Measurements from ENCODE around the gene LEF1.

The LEF1 gene

DNA sequence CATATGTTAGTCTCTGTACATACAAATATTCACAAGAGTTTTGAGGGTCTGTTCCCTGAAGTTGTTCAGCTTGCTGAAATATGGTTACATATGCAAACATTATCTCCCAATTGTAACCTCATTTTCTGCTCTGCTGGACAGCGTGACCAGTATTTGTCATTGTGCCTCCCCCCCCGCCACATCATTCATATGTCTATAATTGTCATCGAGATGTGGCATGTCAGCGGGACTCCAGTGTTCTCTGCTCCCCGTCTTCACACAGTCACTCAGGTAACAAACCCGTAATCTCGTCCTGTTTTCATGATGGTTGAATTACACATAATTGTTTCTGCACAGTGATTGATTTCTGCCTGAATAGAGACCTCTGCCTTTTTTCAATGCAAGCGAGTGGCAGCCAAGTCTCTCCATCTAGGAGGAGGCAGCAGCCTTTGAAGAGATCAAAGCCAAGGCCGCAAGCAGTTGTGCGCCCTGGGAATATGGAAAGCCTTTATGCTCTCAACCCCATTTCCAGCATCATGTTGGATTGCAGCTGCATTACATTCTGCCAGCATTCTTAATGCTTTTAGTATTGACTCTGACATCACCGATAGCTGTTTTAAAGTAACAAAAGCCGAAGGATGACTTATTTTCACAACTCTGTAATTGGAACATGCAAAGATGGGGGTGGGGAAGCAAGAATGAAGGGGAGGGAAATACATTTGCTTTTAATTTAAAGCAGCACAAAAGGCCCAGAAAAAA lies 27.4 kb downstream of the LEF1 start:
- H3K27me3 ChIP-seq (ENCODE audit: insufficient read depth, poor library complexity, severe bottlenecking), result peaks cover 24% of the 10 kb centered on the region
- H3K4me1 ChIP-seq (ENCODE audit: insufficient read depth, poor library complexity, severe bottlenecking), result no peaks in the 10 kb centered on the region
- H3K36me3 ChIP-seq (ENCODE audit: low read depth), result no peaks in the 10 kb centered on the region
- no peaks in the 10 kb centered on the region for H3K9me3 ChIP-seq (ENCODE audit: severe bottlenecking)
- ATAC-seq (ENCODE audit: low read depth), result no peak
- TF ChIP-seq, protein P1, sequence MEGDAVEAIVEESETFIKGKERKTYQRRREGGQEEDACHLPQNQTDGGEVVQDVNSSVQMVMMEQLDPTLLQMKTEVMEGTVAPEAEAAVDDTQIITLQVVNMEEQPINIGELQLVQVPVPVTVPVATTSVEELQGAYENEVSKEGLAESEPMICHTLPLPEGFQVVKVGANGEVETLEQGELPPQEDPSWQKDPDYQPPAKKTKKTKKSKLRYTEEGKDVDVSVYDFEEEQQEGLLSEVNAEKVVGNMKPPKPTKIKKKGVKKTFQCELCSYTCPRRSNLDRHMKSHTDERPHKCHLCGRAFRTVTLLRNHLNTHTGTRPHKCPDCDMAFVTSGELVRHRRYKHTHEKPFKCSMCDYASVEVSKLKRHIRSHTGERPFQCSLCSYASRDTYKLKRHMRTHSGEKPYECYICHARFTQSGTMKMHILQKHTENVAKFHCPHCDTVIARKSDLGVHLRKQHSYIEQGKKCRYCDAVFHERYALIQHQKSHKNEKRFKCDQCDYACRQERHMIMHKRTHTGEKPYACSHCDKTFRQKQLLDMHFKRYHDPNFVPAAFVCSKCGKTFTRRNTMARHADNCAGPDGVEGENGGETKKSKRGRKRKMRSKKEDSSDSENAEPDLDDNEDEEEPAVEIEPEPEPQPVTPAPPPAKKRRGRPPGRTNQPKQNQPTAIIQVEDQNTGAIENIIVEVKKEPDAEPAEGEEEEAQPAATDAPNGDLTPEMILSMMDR (IDR thresholded peaks at IDR 0.05; ENCODE audit: poor library complexity, severe bottlenecking), result no peak
- no peak overlapping the region for H3K4me3 ChIP-seq (ENCODE audit: severe bottlenecking)
- DNase-seq (ENCODE audit: low spot score), result no peak
- no peak overlapping the region for H3K27ac ChIP-seq (ENCODE audit: poor library complexity, severe bottlenecking)

- H3K4me3 ChIP-seq (ENCODE audit: severe bottlenecking), result no peak overlapping the region
- no peaks in the 10 kb centered on the region for H3K36me3 ChIP-seq (ENCODE audit: low read depth)
- no peak overlapping the region for H3K27ac ChIP-seq (ENCODE audit: poor library complexity, severe bottlenecking)
- ATAC-seq (ENCODE audit: low read depth), result no peak
- H3K4me1 ChIP-seq (ENCODE audit: insufficient read depth, poor library complexity, severe bottlenecking), result no peaks in the 10 kb centered on the region
- H3K9me3 ChIP-seq (ENCODE audit: severe bottlenecking), result no peaks in the 10 kb centered on the region
- peaks cover 27% of the 10 kb centered on the region for H3K27me3 ChIP-seq (ENCODE audit: insufficient read depth, poor library complexity, severe bottlenecking)
- TF ChIP-seq, protein P1 (IDR thresholded peaks at IDR 0.05; ENCODE audit: poor library complexity, severe bottlenecking), result no peak
- no peak for DNase-seq (ENCODE audit: low spot score)
Observed at GRCh38 chr4:108140328-108140727, 28.4 kb downstream of the LEF1 start.

GRCh38 chr4:108139089-108139488 lies 29.6 kb downstream of the LEF1 start:
- no peak for ATAC-seq (ENCODE audit: low read depth)
- no peaks in the 10 kb centered on the region for H3K9me3 ChIP-seq (ENCODE audit: severe bottlenecking)
- no peak for DNase-seq (ENCODE audit: low spot score)
- peaks cover 25% of the 10 kb centered on the region for H3K27me3 ChIP-seq (ENCODE audit: insufficient read depth, poor library complexity, severe bottlenecking)
- no peaks in the 10 kb centered on the region for H3K4me1 ChIP-seq (ENCODE audit: insufficient read depth, poor library complexity, severe bottlenecking)
- no peak overlapping the region for H3K27ac ChIP-seq (ENCODE audit: poor library complexity, severe bottlenecking)
- H3K36me3 ChIP-seq (ENCODE audit: low read depth), result no peaks in the 10 kb centered on the region
- no peak overlapping the region for H3K4me3 ChIP-seq (ENCODE audit: severe bottlenecking)
- TF ChIP-seq, protein P1 (IDR thresholded peaks at IDR 0.05; ENCODE audit: poor library complexity, severe bottlenecking), result no peak

DNA sequence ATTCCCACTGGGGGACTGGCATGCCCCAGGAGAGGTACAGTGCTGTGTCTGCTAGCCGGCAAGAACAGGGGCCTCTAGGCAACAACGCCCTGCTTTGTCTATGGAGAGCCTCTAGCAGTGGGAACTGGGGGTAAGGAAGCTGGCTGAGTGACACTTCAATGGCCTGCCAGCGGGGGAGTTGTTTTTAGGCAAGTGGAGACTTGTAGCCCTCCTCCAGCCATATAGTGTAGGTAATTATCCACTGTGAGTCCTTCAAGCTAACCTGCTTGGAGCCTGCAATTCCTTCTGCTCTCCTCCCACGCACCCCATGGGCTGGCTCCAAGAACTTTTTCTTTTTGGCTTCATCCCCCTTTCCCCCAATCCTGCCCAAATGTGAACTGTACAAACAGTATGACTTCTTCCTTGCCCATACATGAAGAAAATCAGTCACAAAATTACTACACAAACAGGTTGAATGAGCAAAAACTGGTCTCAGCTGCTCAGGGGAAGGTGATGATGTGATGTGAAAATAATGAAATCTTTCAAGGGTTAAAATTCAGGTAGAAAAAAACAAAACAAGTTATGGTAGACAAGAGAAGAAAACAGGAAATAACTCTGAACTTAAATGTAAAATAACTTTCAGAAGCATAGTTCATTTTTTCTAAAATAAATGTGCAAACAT lies 33.1 kb downstream of the LEF1 start:
- Histone ChIP-seq H3K27me3 (ENCODE audit: insufficient read depth, poor library complexity, severe bottlenecking) (peaks cover 9% of the 10 kb centered on the region), H3K4me1 (ENCODE audit: insufficient read depth, poor library complexity, severe bottlenecking) (no peaks in the 10 kb centered on the region), H3K27ac (ENCODE audit: poor library complexity, severe bottlenecking) (no peak overlapping the region), H3K36me3 (ENCODE audit: low read depth) (no peaks in the 10 kb centered on the region), H3K4me3 (ENCODE audit: severe bottlenecking) (no peak overlapping the region), H3K9me3 (ENCODE audit: severe bottlenecking) (no peaks in the 10 kb centered on the region)
- DNase-seq (ENCODE audit: low spot score) (no peak), ATAC-seq (ENCODE audit: low read depth) (peak; percentile 50)
- TF ChIP-seq, protein P1 (IDR thresholded peaks at IDR 0.05; ENCODE audit: poor library complexity, severe bottlenecking), result no peak

- H3K27me3 ChIP-seq (ENCODE audit: insufficient read depth, poor library complexity, severe bottlenecking), result peaks cover 3% of the 10 kb centered on the region
- no peaks in the 10 kb centered on the region for H3K4me1 ChIP-seq (ENCODE audit: insufficient read depth, poor library complexity, severe bottlenecking)
- no peak overlapping the region for H3K4me3 ChIP-seq (ENCODE audit: severe bottlenecking)
- TF ChIP-seq, protein P1 (IDR thresholded peaks at IDR 0.05; ENCODE audit: poor library complexity, severe bottlenecking), result peak; percentile 13
- no peaks in the 10 kb centered on the region for H3K36me3 ChIP-seq (ENCODE audit: low read depth)
- DNase-seq (ENCODE audit: low spot score) (no peak), ATAC-seq (ENCODE audit: low read depth) (no peak)
- H3K27ac ChIP-seq (ENCODE audit: poor library complexity, severe bottlenecking), result no peak overlapping the region
- H3K9me3 ChIP-seq (ENCODE audit: severe bottlenecking), result no peaks in the 10 kb centered on the region
Observed at GRCh38 chr4:108130955-108131354, 37.8 kb downstream of the LEF1 start.

Measured in RWPE2 (cell line).